ENCODE results near the gene HCAR3. TPM values are rescaled to one million over a fixed set of nuclear protein-coding genes. Genes with fewer than 3 reads are reported as not detected.

HCAR3 gene
- total RNA-seq, 3 donors from 2014 or later: 0.96 to 4.8 (median 2.6) TPM

DNA sequence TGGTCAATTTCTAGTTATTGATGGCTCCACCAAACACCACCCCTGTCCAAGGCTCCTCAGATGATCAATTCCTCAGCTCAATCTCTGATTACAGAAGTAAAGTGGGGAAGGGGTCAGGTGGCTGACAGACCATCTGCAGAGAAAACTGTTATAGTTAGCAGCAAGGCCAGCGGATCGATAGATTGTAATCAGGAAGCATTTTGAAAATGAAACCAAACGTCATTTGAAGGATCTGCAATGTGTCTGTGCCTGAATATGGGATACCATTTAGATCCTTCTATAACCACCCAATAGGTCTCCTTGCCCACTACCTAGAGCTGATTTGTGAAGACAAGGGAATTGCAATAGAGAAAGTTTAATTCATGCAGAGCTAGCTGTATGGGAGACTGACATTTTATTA, 25.0 kb downstream of the HCAR3 start:
- intact Hi-C loops (cut with DNase I; ENCODE audit: low total_unique reads): no loop called here
- no peaks in the 10 kb centered on the region for H3K4me1 ChIP-seq
- H3K36me3 ChIP-seq: no peaks in the 10 kb centered on the region
- DNase-seq (ENCODE audit: low spot score in 2 of 2): no peak
- no peaks in the 10 kb centered on the region for H3K27me3 ChIP-seq
- no peaks in the 10 kb centered on the region for H3K9me3 ChIP-seq
- H3K27ac ChIP-seq: no peak overlapping the region
- TF ChIP-seq POLR2AphosphoS5 (IDR thresholded peaks at IDR 0.05): no peak
- TF ChIP-seq POLR2A (IDR thresholded peaks at IDR 0.05): no peak
- TF ChIP-seq, protein P1, sequence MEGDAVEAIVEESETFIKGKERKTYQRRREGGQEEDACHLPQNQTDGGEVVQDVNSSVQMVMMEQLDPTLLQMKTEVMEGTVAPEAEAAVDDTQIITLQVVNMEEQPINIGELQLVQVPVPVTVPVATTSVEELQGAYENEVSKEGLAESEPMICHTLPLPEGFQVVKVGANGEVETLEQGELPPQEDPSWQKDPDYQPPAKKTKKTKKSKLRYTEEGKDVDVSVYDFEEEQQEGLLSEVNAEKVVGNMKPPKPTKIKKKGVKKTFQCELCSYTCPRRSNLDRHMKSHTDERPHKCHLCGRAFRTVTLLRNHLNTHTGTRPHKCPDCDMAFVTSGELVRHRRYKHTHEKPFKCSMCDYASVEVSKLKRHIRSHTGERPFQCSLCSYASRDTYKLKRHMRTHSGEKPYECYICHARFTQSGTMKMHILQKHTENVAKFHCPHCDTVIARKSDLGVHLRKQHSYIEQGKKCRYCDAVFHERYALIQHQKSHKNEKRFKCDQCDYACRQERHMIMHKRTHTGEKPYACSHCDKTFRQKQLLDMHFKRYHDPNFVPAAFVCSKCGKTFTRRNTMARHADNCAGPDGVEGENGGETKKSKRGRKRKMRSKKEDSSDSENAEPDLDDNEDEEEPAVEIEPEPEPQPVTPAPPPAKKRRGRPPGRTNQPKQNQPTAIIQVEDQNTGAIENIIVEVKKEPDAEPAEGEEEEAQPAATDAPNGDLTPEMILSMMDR (IDR thresholded peaks at IDR 0.05): no peak
- no peak overlapping the region for H3K4me3 ChIP-seq

DNA sequence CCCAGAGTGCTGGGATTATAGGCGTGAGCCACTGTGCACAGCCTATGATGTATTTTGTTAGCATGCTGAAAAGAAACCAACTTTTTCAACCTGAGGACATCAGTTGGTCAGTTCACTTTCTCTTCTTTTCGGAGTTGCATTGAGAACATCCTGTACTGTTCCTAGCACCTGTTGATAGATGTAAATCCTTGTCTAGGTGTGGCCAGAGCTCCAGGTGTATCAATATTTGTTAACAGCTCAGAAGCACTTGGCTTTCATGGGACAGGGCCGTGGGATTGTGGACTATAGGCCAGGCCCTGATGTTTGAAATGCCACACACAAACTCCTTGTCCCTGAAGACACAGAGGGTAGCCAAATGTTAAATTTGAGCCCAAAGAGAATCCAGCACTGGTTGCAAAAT, 28.3 kb downstream of the HCAR3 start:
- DNase-seq (ENCODE audit: low spot score in 2 of 2): peak in 1 of 2 donors; percentile 17
- no peaks in the 10 kb centered on the region for H3K27me3 ChIP-seq
- intact Hi-C loops (cut with DNase I; ENCODE audit: low total_unique reads): no loop called here
- no peak for TF ChIP-seq POLR2AphosphoS5 (IDR thresholded peaks at IDR 0.05)
- TF ChIP-seq POLR2A (IDR thresholded peaks at IDR 0.05): no peak
- TF ChIP-seq, protein P1 (IDR thresholded peaks at IDR 0.05): no peak
- H3K4me3 ChIP-seq: no peak overlapping the region
- H3K27ac ChIP-seq: peak overlapping the region in 1 of 2 donors; percentile 64
- H3K36me3 ChIP-seq: no peaks in the 10 kb centered on the region
- no peaks in the 10 kb centered on the region for H3K9me3 ChIP-seq
- H3K4me1 ChIP-seq: no peaks in the 10 kb centered on the region

DNA sequence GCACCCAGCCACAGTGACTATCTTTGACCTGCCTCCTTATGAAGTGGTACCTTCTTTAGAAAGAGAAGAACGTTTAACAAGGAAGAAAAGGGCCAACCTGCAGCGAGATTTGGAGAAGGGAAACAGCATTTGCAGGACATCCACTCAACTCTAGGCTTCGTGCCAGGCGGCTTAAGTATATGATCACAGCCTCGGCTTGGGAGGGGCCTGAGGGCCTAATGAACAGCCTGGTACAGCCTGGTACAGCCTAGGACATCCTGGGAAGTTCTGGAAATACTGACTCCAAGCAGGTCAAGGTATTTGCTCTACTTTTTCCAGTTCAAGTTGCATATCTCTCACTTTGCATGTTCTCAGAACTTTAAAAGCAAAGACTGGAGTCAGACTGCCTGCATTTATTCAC, 29.5 kb downstream of the HCAR3 start:
- TF ChIP-seq POLR2AphosphoS5 (IDR thresholded peaks at IDR 0.05) (no peak), POLR2A (IDR thresholded peaks at IDR 0.05) (no peak)
- TF ChIP-seq, protein P1 (IDR thresholded peaks at IDR 0.05): no peak
- intact Hi-C loops (cut with DNase I; ENCODE audit: low total_unique reads): no loop called here
- Histone ChIP-seq H3K36me3 (no peaks in the 10 kb centered on the region), H3K27me3 (no peaks in the 10 kb centered on the region), H3K4me1 (no peaks in the 10 kb centered on the region), H3K9me3 (no peaks in the 10 kb centered on the region), H3K4me3 (no peak overlapping the region), H3K27ac (no peak overlapping the region)
- DNase-seq (ENCODE audit: low spot score in 2 of 2): peak in 1 of 2 donors; percentile 62

DNA sequence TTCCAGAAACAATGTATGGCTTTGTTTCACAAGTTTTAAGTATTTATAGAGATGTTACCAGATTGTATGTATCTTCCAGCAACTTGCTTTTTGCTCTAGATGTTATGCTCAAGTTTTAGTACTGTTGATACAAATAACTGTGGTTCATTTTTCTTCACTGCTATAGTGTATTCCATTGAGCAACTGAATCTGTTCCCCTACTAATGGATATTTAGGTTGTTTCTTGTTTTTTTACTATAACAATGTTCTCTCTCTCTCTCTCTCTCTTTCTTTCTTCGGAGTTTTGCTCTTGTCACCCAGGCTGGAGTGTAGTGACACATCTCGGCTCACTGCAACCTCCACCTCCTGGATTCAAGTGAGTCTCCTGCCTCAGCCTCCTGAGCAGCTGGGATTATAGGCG, 30.1 kb downstream of the HCAR3 start:
- intact Hi-C loops (cut with DNase I; ENCODE audit: low total_unique reads): no loop called here
- H3K27ac ChIP-seq: no peak overlapping the region
- DNase-seq (ENCODE audit: low spot score in 2 of 2): peak in 1 of 2 donors; percentile 42

GRCh38 chr12:122684297-122684813, 32.3 kb downstream of the HCAR3 start:
- Histone ChIP-seq H3K27me3 (no peaks in the 10 kb centered on the region), H3K4me1 (no peaks in the 10 kb centered on the region), H3K9me3 (no peaks in the 10 kb centered on the region), H3K36me3 (no peaks in the 10 kb centered on the region), H3K4me3 (no peak overlapping the region), H3K27ac (no peak overlapping the region)
- intact Hi-C loops (cut with DNase I; ENCODE audit: low total_unique reads): no loop called here
- DNase-seq (ENCODE audit: low spot score in 2 of 2): no peak
- TF ChIP-seq POLR2A (IDR thresholded peaks at IDR 0.05): no peak
- TF ChIP-seq POLR2AphosphoS5 (IDR thresholded peaks at IDR 0.05): no peak
- TF ChIP-seq, protein P1 (IDR thresholded peaks at IDR 0.05): no peak

More for the DNA sequence above, 30.1 kb downstream of the HCAR3 start:
- Histone ChIP-seq H3K36me3 (no peaks in the 10 kb centered on the region), H3K27me3 (no peaks in the 10 kb centered on the region), H3K4me1 (no peaks in the 10 kb centered on the region), H3K9me3 (no peaks in the 10 kb centered on the region), H3K4me3 (no peak overlapping the region)
- TF ChIP-seq, protein P1 (IDR thresholded peaks at IDR 0.05): no peak
- TF ChIP-seq POLR2A (IDR thresholded peaks at IDR 0.05) (no peak), POLR2AphosphoS5 (IDR thresholded peaks at IDR 0.05) (no peak)

All from breast epithelium (tissue), 4 donors.